CD4-positive, alpha-beta T cell (primary cell): ENCODE measurements around the gene CAPN10. TPM values are rescaled to one million over a fixed set of nuclear protein-coding genes. Genes with fewer than 3 reads are reported as not detected.

ENCODE experiments used
- ATAC-seq: fragments of 200-7000 bp; cut with Tn5 transposase; one replicate; pipeline ENCODE4 v1.10.0; 2022; ENCODE audit warnings: mild to moderate bottlenecking; ENCODE audit not compliant: poor library complexity
- CTCF ChIA-PET: fragments of 350-600 bp; sonication (Branson Sonifier 250); formaldehyde crosslinking; loops from one replicate; lab custom pipeline; 2021; ENCODE audit warnings: antibody characterized with exemption, inconsistent platforms; lab: Charles Lee
- POLR2A ChIA-PET: fragments of 350-600 bp; sonication (Branson Sonifier 250); formaldehyde crosslinking; loops from one replicate; lab custom pipeline; 2021; ENCODE audit warnings: antibody characterized with exemption, inconsistent platforms; lab: Charles Lee
- DNase-seq, 14 experiments: peaks; one replicate each; pipeline ENCODE4 v3.0.0-alpha.2; 2013 to 2020; ENCODE audit warnings: mixed read lengths in 2 of 14
- H3K27ac ChIP-seq, 2 donors: one replicate each; pipeline versions ENCODE4 v1.5.1 to v1.7.0; 2013; ENCODE audit warnings: low read length in 2 of 2, low read depth in 1 of 2, mild to moderate bottlenecking in 1 of 2
- H3K27me3 ChIP-seq, 2 experiments: 1 replicate in 1 of 2; 2 replicates in 1 of 2; pipeline versions ENCODE4 v1.6.1 to v1.7.0; 2013; ENCODE audit warnings: low read length in 2 of 2, control low read depth in 1 of 2, mild to moderate bottlenecking in 1 of 2, moderate library complexity in 1 of 2; ENCODE audit not compliant: insufficient read depth in 2 of 2, control insufficient read depth in 1 of 2
- H3K36me3 ChIP-seq: one replicate; pipeline ENCODE4 v1.6.1; 2013; ENCODE audit warnings: low read length, control low read depth; ENCODE audit not compliant: insufficient read depth
- H3K4me1 ChIP-seq: one replicate; pipeline ENCODE4 v1.6.1; 2013; ENCODE audit warnings: low read length, control low read depth; ENCODE audit not compliant: insufficient read depth
- H3K4me3 ChIP-seq: one replicate; pipeline ENCODE4 v1.5.1; 2013; ENCODE audit warnings: mild to moderate bottlenecking, low read length, moderate library complexity
- H3K9me3 ChIP-seq, 2 experiments: 1 replicate in 1 of 2; 2 replicates in 1 of 2; pipeline versions ENCODE4 v1.6.1 to v1.7.0; 2013; ENCODE audit warnings: low read length in 2 of 2, mild to moderate bottlenecking in 2 of 2, control low read depth in 1 of 2, moderate library complexity in 1 of 2; ENCODE audit not compliant: control insufficient read depth in 1 of 2, insufficient read depth in 1 of 2
- H3K27ac Mint-ChIP-seq: one replicate; pipeline ENCODE4 v1.8.0; 2020; ENCODE audit warnings: mixed read lengths
- H3K27me3 Mint-ChIP-seq: one replicate; pipeline ENCODE4 v1.8.0; 2021; ENCODE audit warnings: mixed read lengths
- H3K36me3 Mint-ChIP-seq: one replicate; pipeline ENCODE4 v1.8.0; 2021; ENCODE audit warnings: low read depth, mixed read lengths
- H3K4me1 Mint-ChIP-seq: one replicate; pipeline ENCODE4 v1.8.0; 2021; ENCODE audit warnings: low read depth, mixed read lengths
- H3K4me3 Mint-ChIP-seq: one replicate; pipeline ENCODE4 v1.8.0; 2020; ENCODE audit warnings: mild to moderate bottlenecking, mixed read lengths
- H3K9me3 Mint-ChIP-seq: one replicate; pipeline ENCODE4 v1.8.0; 2020; ENCODE audit warnings: mixed read lengths
- intact Hi-C, 2 experiments: fragments of 100-400 bp; cut with DNase I in 1 of 2; cut with micrococcal nuclease in 1 of 2; formaldehyde crosslinking; loops; one replicate each; pipeline versions ENCODE4 v1.15.1 to v1.9.0; 2023 to 2025; cut with DNase I, micrococcal nuclease
- total RNA-seq, 174 experiments: library from RNA in 2 of 174; stranded (reverse) in 2 of 174; gene quantifications; one replicate each; pipeline ENCODE4 v1.2.3 and lab custom pipeline; 2021 to 2026
- TF ChIP-seq, protein P1 (sequence below): fragments of 200-600 bp; IDR thresholded peaks from one replicate; pipeline ENCODE4 v1.8.0; 2022; ENCODE audit warnings: antibody characterized with exemption, mild to moderate bottlenecking

Gene CAPN10
- total RNA-seq, 2 experiments from 2014 or later = 40.6 to 42.1 TPM

DNA sequence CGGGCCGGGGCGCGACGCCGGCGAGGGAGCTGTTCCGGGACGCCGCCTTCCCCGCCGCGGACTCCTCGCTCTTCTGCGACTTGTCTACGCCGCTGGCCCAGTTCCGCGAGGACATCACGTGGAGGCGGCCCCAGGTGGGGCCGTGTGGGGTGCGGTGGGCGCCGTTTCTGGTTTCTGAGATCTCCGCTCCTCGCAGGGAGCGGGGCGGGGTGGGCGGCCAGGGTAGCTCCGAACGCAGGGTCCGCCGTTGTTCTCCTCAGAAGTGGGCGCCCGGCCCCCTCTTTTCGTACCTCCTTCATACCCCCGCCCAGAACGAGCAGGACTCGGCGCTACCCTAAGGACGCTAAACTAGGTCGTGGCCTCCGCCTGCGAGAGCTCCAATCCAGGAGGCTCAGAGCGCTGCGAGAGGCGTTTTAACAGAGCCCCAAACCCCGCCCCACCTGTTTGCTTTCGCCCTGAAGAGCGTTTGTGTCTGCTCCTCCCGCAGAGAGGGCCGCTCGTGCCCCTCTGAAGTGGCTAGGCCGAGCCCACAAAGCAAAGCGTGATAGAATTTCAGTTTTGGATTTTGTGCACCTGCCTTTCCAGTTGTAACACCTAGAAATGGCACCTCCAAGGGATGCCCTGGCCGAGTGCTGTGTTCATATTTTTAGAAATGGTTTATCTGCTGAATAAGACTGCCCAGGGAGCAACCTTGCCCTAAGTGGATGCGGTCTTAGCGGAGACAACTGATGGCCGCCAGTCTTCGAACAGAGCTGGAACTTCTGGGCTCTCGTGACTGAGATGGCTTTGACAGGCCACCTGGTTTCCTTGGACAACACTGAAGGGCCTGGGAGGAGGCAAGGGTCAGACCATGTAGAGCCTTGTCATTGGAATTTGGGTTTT, 626 bp downstream of the CAPN10 start:
- H3K27ac Mint-ChIP-seq = peak overlapping the region; percentile 90
- TF ChIP-seq, protein P1, sequence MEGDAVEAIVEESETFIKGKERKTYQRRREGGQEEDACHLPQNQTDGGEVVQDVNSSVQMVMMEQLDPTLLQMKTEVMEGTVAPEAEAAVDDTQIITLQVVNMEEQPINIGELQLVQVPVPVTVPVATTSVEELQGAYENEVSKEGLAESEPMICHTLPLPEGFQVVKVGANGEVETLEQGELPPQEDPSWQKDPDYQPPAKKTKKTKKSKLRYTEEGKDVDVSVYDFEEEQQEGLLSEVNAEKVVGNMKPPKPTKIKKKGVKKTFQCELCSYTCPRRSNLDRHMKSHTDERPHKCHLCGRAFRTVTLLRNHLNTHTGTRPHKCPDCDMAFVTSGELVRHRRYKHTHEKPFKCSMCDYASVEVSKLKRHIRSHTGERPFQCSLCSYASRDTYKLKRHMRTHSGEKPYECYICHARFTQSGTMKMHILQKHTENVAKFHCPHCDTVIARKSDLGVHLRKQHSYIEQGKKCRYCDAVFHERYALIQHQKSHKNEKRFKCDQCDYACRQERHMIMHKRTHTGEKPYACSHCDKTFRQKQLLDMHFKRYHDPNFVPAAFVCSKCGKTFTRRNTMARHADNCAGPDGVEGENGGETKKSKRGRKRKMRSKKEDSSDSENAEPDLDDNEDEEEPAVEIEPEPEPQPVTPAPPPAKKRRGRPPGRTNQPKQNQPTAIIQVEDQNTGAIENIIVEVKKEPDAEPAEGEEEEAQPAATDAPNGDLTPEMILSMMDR = no peak
- Histone ChIP-seq H3K4me1 (peaks cover 52% of the 10 kb centered on the region), H3K4me3 (peak overlapping the region; percentile 65), H3K36me3 (peaks cover 32% of the 10 kb centered on the region), H3K27me3 (no peaks in the 10 kb centered on the region), H3K27ac (peak overlapping the region; percentile 45 to 90), H3K9me3 (no peaks in the 10 kb centered on the region)
- ChIA-PET POLR2A (interaction anchor here (0.6 to 6.1 kb wide), 14 partner anchors 10 to 1099 kb away, joined by 3 to 224 read pairs (median 6); partner anchors contain the start of genes DTYMK, DUSP28, GPC1 and GPR35), CTCF (interaction anchor here (0.6 to 3.6 kb wide), 6 partner anchors 21 to 654 kb away, joined by 3 to 40 read pairs (median 10); partner anchors contain the start of genes DUSP28 and RNPEPL1)
- H3K4me1 Mint-ChIP-seq = peaks cover 48% of the 10 kb centered on the region
- ATAC-seq (peak; percentile 39), DNase-seq (peak; percentile 28 to 82 (median 55))
- peaks cover 48% of the 10 kb centered on the region for H3K36me3 Mint-ChIP-seq
- H3K9me3 Mint-ChIP-seq = no peaks in the 10 kb centered on the region
- H3K27me3 Mint-ChIP-seq = no peaks in the 10 kb centered on the region
- intact Hi-C loops = loop anchor here (1.0 to 10.0 kb wide), 12 partner anchors 21 to 1100 kb away; partner anchors contain the start of genes ATG4B (in 1 of the 2), DTYMK (in 1 of the 2), GPC1 (in 1 of the 2) and MTERF4 (in 1 of the 2)
- peak overlapping the region; percentile 97 for H3K4me3 Mint-ChIP-seq

DNA sequence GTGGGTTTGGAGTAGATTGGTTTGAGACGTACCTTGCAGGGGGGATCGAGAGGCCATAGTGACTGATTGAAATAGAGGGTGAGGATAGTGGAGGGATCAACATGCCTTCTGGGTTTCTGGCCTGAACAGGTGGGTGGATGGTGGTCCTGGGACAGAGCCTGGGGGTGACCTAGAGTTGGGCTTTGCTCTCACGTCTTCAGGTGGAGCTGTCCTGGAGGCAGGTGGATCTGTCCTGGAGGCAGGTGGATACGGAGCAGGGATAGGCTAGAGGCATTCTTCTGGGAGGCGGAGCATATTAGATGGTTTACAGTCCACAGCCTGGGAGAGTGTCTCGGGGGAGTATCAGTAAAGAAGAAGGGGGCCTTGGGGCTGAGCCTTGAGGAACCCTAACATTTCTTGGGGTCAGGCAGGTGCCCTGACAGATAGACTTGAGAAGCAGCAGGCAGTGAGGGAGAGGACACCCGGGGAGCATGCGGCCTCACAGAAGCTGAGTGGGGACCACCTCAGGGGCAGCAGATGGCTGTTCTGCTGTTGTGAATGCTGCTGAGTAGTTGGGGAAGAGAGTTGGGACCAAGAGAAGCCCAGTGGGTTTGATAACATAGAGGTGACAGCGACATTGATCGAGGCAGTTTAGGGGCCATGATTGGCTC, 1.6 kb downstream of the CAPN10 start:
- Mint-ChIP-seq H3K4me3 (peak overlapping the region; percentile 97), H3K4me1 (peaks cover 41% of the 10 kb centered on the region), H3K9me3 (no peaks in the 10 kb centered on the region), H3K27me3 (no peaks in the 10 kb centered on the region), H3K36me3 (peaks cover 48% of the 10 kb centered on the region), H3K27ac (peak overlapping the region; percentile 90)
- Histone ChIP-seq H3K36me3 (peaks cover 40% of the 10 kb centered on the region), H3K4me3 (peak overlapping the region; percentile 65), H3K27me3 (no peaks in the 10 kb centered on the region), H3K4me1 (peaks cover 52% of the 10 kb centered on the region), H3K27ac (no peak overlapping the region), H3K9me3 (no peaks in the 10 kb centered on the region)
- ATAC-seq (no peak), DNase-seq (no peak)
- ChIA-PET CTCF (interaction anchor here (1.3 to 3.6 kb wide), 5 partner anchors 8 to 74 kb away, joined by 3 to 40 read pairs (median 10); partner anchors contain the start of gene RNPEPL1), POLR2A (interaction anchor here (3.0 to 6.1 kb wide), 3 partner anchors 11 to 27 kb away, joined by 16 to 224 read pairs (median 104); partner anchors contain the start of genes DUSP28 and RNPEPL1)
- intact Hi-C loops = loop anchor here in 1 of 2 experiments (5.0 to 10.0 kb wide), 7 partner anchors 151 to 1099 kb away; partner anchors contain the start of genes ATG4B, DTYMK, GPC1 and MTERF4
- TF ChIP-seq, protein P1 = no peak

GRCh38 chr2:240588669-240589068, 2.1 kb downstream of the CAPN10 start:
- intact Hi-C loops = loop anchor here in 1 of 2 experiments (5.0 to 10.0 kb wide), 7 partner anchors 151 to 1099 kb away; partner anchors contain the start of genes ATG4B, DTYMK, GPC1 and MTERF4
- Mint-ChIP-seq H3K36me3 (peaks cover 48% of the 10 kb centered on the region), H3K27me3 (no peaks in the 10 kb centered on the region), H3K9me3 (no peaks in the 10 kb centered on the region), H3K4me3 (peak overlapping the region; percentile 97), H3K27ac (peak overlapping the region; percentile 90), H3K4me1 (peaks cover 41% of the 10 kb centered on the region)
- POLR2A ChIA-PET = interaction anchor here (0.9 to 6.1 kb wide), 3 partner anchors 9 to 28 kb away, joined by 4 to 224 read pairs (median 104); partner anchors contain the start of genes DUSP28 and RNPEPL1
- H3K4me1 ChIP-seq = peaks cover 48% of the 10 kb centered on the region
- no peak overlapping the region for H3K4me3 ChIP-seq
- TF ChIP-seq, protein P1 = no peak
- ATAC-seq (no peak), DNase-seq (no peak)
- no peaks in the 10 kb centered on the region for H3K27me3 ChIP-seq
- H3K9me3 ChIP-seq = no peaks in the 10 kb centered on the region
- no peak overlapping the region for H3K27ac ChIP-seq
- CTCF ChIA-PET = interaction anchor here (1.3 to 3.6 kb wide), 3 partner anchors 9 to 75 kb away, joined by 3 to 22 read pairs (median 6); partner anchors contain the start of gene RNPEPL1
- peaks cover 44% of the 10 kb centered on the region for H3K36me3 ChIP-seq
